Measurements from ENCODE around the gene GFPT1. TPM values are rescaled to one million over a fixed set of nuclear protein-coding genes. Genes with fewer than 3 reads are reported as not detected.

Gene GFPT1
- polyA plus RNA-seq, 1 donor (not counting 4 experiments of a cell fraction or from before 2014, with no cell fraction given), result 12.9 TPM

DNA sequence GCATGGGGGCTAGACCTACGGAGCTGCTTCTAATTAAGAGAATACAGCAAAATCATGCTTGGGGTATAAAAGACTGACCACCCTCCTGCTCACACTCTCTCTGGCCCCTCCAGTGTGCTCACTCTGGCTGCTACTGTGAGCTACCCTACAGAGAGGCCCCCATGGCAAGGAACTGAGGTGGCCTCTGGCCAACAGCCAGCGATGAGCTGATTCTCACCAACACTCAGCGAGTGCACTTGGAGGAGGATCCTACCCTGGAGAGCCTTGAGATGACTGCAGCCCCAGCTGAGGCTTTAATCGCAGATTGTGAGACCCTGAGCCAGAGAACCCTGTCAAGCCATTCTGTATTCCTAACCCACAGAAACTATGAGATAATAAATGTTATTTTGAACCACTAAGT is 88.2 kb downstream of the GFPT1 start:
- H3K4me2 ChIP-seq (ENCODE audit: control insufficient read depth, extremely low read depth, insufficient read depth, low read depth, low read length), result peak overlapping the region; percentile 52
- FAIRE-seq (no peak), DNase-seq (ENCODE audit: low read depth, low spot score) (no peak)
- dilution Hi-C loops (cut with MboI; ENCODE audit: extremely low pct_ligation_motif_present, low sequenced_read_pairs), result no loop called here
- no peaks in the 10 kb centered on the region for H3K36me3 ChIP-seq (ENCODE audit: control insufficient read depth in 2 of 2, extremely low read depth in 1 of 2, insufficient read depth in 2 of 2, low read length in 2 of 2)
- no peak overlapping the region for H3K27ac ChIP-seq (ENCODE audit: control insufficient read depth, insufficient read depth, low read length)
- H3K9me3 ChIP-seq (ENCODE audit: control insufficient read depth, low read depth, low read length), result peaks cover under 1% of the 10 kb centered on the region
- no peaks in the 10 kb centered on the region for H3K9me1 ChIP-seq (ENCODE audit: control insufficient read depth, extremely low read depth, insufficient read depth, low read length)
- no peaks in the 10 kb centered on the region for H3K79me2 ChIP-seq (ENCODE audit: control insufficient read depth, insufficient read depth, low read length)
- H3K27me3 ChIP-seq (ENCODE audit: control insufficient read depth, extremely low read depth, insufficient read depth, low read length), result peaks cover 4% of the 10 kb centered on the region
- no peak overlapping the region for H2AFZ ChIP-seq (ENCODE audit: control insufficient read depth, low read length)
- no peaks in the 10 kb centered on the region for H4K20me1 ChIP-seq (ENCODE audit: control insufficient read depth, extremely low read depth, insufficient read depth, low read length)
- no peak overlapping the region for H3K4me3 ChIP-seq (ENCODE audit: control insufficient read depth in 2 of 3, extremely low read depth in 1 of 3, insufficient read depth in 2 of 3, low read depth in 1 of 3, low read length in 3 of 3)
- peaks cover 13% of the 10 kb centered on the region for H3K4me1 ChIP-seq (ENCODE audit: control insufficient read depth, extremely low read depth, insufficient read depth, low read length)
- TF ChIP-seq CTCF (optimal IDR thresholded peaks at IDR 0.05 in 1 of 3, IDR thresholded peaks at IDR 0.05 in 1 of 3, conservative IDR thresholded peaks at IDR 0.05 in 1 of 3; ENCODE audit: extremely low read depth in 1 of 3, insufficient read depth in 2 of 3, low read length in 3 of 3) (no peak), EZH2 (IDR thresholded peaks at IDR 0.05; ENCODE audit: low read length) (no peak)
- H3K9ac ChIP-seq (ENCODE audit: control insufficient read depth, extremely low read depth, insufficient read depth, low read length), result no peak overlapping the region

- Histone ChIP-seq H3K27ac (ENCODE audit: control insufficient read depth, insufficient read depth, low read length) (no peak overlapping the region), H3K36me3 (ENCODE audit: control insufficient read depth in 2 of 2, extremely low read depth in 1 of 2, insufficient read depth in 2 of 2, low read length in 2 of 2) (no peaks in the 10 kb centered on the region), H2AFZ (ENCODE audit: control insufficient read depth, low read length) (no peak overlapping the region), H3K9me3 (ENCODE audit: control insufficient read depth, low read depth, low read length) (no peaks in the 10 kb centered on the region), H3K4me2 (ENCODE audit: control insufficient read depth, extremely low read depth, insufficient read depth, low read depth, low read length) (peak overlapping the region; percentile 52), H3K9me1 (ENCODE audit: control insufficient read depth, extremely low read depth, insufficient read depth, low read length) (no peaks in the 10 kb centered on the region), H3K9ac (ENCODE audit: control insufficient read depth, extremely low read depth, insufficient read depth, low read length) (no peak overlapping the region), H4K20me1 (ENCODE audit: control insufficient read depth, extremely low read depth, insufficient read depth, low read length) (no peaks in the 10 kb centered on the region), H3K4me1 (ENCODE audit: control insufficient read depth, extremely low read depth, insufficient read depth, low read length) (peaks cover 13% of the 10 kb centered on the region), H3K79me2 (ENCODE audit: control insufficient read depth, insufficient read depth, low read length) (no peaks in the 10 kb centered on the region), H3K4me3 (ENCODE audit: control insufficient read depth in 2 of 3, extremely low read depth in 1 of 3, insufficient read depth in 2 of 3, low read depth in 1 of 3, low read length in 3 of 3) (peak overlapping the region in 1 of 3 experiments; percentile 12), H3K27me3 (ENCODE audit: control insufficient read depth, extremely low read depth, insufficient read depth, low read length) (peaks cover 3% of the 10 kb centered on the region)
- DNase-seq (ENCODE audit: low read depth, low spot score) (peak; percentile 49), FAIRE-seq (peak; percentile 98)
- no peak for TF ChIP-seq CTCF (optimal IDR thresholded peaks at IDR 0.05 in 1 of 3, IDR thresholded peaks at IDR 0.05 in 1 of 3, conservative IDR thresholded peaks at IDR 0.05 in 1 of 3; ENCODE audit: extremely low read depth in 1 of 3, insufficient read depth in 2 of 3, low read length in 3 of 3)
- no peak for TF ChIP-seq EZH2 (IDR thresholded peaks at IDR 0.05; ENCODE audit: low read length)
- dilution Hi-C loops (cut with MboI; ENCODE audit: extremely low pct_ligation_motif_present, low sequenced_read_pairs), result no loop called here
Measured at GRCh38 chr2:69298261-69298660, 88.8 kb downstream of the GFPT1 start.

All from keratinocyte (primary cell).